Neural crest cell (in vitro differentiated cells): ENCODE results near the gene TAS2R60. TPM values are rescaled to one million over a fixed set of nuclear protein-coding genes. Genes with fewer than 3 reads are reported as not detected.
"Not testable (repeated sequence)": the region's sequence is repeated elsewhere in the genome, so short reads cannot be mapped to it uniquely, and the experiment has no call there.

ENCODE experiments used
- DNase-seq: peaks from one replicate; pipeline ENCODE4 v3.0.0; 2021; ENCODE audit warnings: low read depth, mixed read lengths, low spot score
- H3K27ac Mint-ChIP-seq: one replicate; pipeline ENCODE4 v1.8.0; 2021; ENCODE audit warnings: mild to moderate bottlenecking, mixed read lengths; ENCODE audit not compliant: unreplicated experiment
- H3K27me3 Mint-ChIP-seq: 2 replicates; pipeline ENCODE4 v1.8.0; 2021; ENCODE audit warnings: low read depth, mild to moderate bottlenecking, mixed read lengths
- H3K36me3 Mint-ChIP-seq: 2 replicates; pipeline ENCODE4 v1.8.0; 2021; ENCODE audit warnings: low read depth, mild to moderate bottlenecking, mixed read lengths
- H3K4me1 Mint-ChIP-seq: 2 replicates; pipeline ENCODE4 v1.8.0; 2021; ENCODE audit warnings: mixed read lengths
- H3K4me3 Mint-ChIP-seq: one replicate; pipeline ENCODE4 v1.8.0; 2021; ENCODE audit warnings: mild to moderate bottlenecking, mixed read lengths
- H3K9me3 Mint-ChIP-seq: 2 replicates; pipeline ENCODE4 v1.8.0; 2021; ENCODE audit warnings: mixed read lengths
- CTCF ChIP-seq: fragments of 200-600 bp; sonication (generic); conservative IDR thresholded peaks from 2 replicates; pipeline ENCODE4 v1.5.0; 2021; ENCODE audit warnings: antibody characterized with exemption, mild to moderate bottlenecking
- total RNA-seq: library from RNA; stranded (reverse); gene quantifications from 2 replicates; pipeline ENCODE4 v1.2.1, GENCODE V29; 2021

The TAS2R60 gene
- total RNA-seq, 1 donor from 2014 or later, result not detected

DNA sequence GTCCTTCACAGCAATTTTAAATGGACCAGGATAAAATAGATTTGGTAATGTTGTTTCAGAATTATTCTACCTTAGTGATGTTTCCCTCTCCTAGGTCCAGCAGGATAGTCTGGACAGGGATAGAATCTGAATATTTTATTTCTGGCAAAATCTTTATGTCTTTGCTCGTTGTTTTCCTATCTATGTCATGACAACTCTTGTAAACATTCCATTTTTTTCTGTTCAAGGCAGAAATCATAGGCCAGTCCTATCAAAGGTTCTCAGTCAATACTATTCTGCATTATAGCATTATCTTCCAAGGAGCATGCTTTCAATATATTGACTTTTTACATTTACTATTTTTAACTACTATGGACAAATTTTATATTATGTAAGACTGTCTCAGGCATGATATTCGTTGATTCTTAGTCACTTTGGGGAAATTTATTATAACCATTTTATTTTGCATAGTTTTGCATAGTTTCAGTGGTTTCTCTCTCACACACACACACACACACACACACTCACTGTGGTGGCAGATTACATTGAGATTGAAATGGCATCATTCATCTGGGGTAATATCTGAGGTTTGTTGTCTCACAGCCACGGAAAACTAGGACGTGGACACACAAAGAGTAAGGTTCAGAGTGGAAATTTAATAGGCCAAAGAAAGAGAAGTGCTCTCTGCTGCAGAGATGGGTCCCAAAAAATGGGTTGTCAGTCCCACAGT lies 17.2 kb downstream of the TAS2R60 start:
- TF ChIP-seq CTCF, result no peak
- no peak overlapping the region for H3K27ac Mint-ChIP-seq
- no peak overlapping the region for H3K4me3 Mint-ChIP-seq
- no peak for DNase-seq
- H3K36me3 Mint-ChIP-seq, result peaks cover 3% of the 10 kb centered on the region
- H3K27me3 Mint-ChIP-seq, result no peaks in the 10 kb centered on the region
- peaks cover 3% of the 10 kb centered on the region for H3K4me1 Mint-ChIP-seq
- H3K9me3 Mint-ChIP-seq, result peaks cover 6% of the 10 kb centered on the region

DNA sequence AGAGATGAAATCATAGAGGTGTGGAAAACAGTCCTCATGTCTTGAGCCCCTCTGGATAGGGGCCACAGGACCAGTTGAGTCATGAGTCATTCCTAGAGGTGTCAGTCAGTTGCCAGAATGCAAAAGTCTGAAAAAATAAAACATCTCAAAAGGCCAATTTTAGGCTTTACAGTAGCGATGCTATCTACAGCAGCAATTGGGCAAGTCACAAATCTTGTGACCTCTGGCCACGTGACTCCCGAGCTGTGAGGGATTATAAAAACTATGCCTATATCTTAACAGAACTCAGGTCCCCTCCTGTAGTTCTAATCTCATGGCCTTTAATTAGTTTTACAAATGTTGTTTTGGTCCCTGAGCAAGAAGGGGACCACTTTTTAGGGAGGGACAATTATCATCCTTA lies 18.8 kb downstream of the TAS2R60 start:
- Mint-ChIP-seq H3K27me3 (no peaks in the 10 kb centered on the region), H3K4me3 (no peak overlapping the region), H3K27ac (no peak overlapping the region), H3K4me1 (no peaks in the 10 kb centered on the region), H3K9me3 (peaks cover 6% of the 10 kb centered on the region), H3K36me3 (peaks cover 3% of the 10 kb centered on the region)
- TF ChIP-seq CTCF, result no peak
- no peak for DNase-seq

- no peaks in the 10 kb centered on the region for H3K4me1 Mint-ChIP-seq
- H3K4me3 Mint-ChIP-seq, result no peak overlapping the region
- TF ChIP-seq CTCF, result no peak
- no peaks in the 10 kb centered on the region for H3K27me3 Mint-ChIP-seq
- no peak for DNase-seq
- no peak overlapping the region for H3K27ac Mint-ChIP-seq
- H3K36me3 Mint-ChIP-seq, result peaks cover 3% of the 10 kb centered on the region
- peaks cover 6% of the 10 kb centered on the region for H3K9me3 Mint-ChIP-seq
These were observed 20.3 kb downstream of the TAS2R60 start for GRCh38 chr7:143463556-143463955.

GRCh38 chr7:143463957-143464356 lies 20.7 kb downstream of the TAS2R60 start:
- TF ChIP-seq CTCF, result no peak
- H3K27me3 Mint-ChIP-seq, result no peaks in the 10 kb centered on the region
- no peak overlapping the region for H3K4me3 Mint-ChIP-seq
- no peak overlapping the region for H3K27ac Mint-ChIP-seq
- peaks cover 6% of the 10 kb centered on the region for H3K9me3 Mint-ChIP-seq
- no peaks in the 10 kb centered on the region for H3K4me1 Mint-ChIP-seq
- H3K36me3 Mint-ChIP-seq, result peaks cover 3% of the 10 kb centered on the region
- no peak for DNase-seq

GRCh38 chr7:143467724-143468123 lies 24.5 kb downstream of the TAS2R60 start:
- Mint-ChIP-seq H3K36me3 (no peaks in the 10 kb centered on the region), H3K4me1 (no peaks in the 10 kb centered on the region), H3K9me3 (peaks cover 7% of the 10 kb centered on the region), H3K27me3 (no peaks in the 10 kb centered on the region), H3K4me3 (no peak overlapping the region), H3K27ac (no peak overlapping the region)
- no peak for TF ChIP-seq CTCF
- no peak for DNase-seq

DNA sequence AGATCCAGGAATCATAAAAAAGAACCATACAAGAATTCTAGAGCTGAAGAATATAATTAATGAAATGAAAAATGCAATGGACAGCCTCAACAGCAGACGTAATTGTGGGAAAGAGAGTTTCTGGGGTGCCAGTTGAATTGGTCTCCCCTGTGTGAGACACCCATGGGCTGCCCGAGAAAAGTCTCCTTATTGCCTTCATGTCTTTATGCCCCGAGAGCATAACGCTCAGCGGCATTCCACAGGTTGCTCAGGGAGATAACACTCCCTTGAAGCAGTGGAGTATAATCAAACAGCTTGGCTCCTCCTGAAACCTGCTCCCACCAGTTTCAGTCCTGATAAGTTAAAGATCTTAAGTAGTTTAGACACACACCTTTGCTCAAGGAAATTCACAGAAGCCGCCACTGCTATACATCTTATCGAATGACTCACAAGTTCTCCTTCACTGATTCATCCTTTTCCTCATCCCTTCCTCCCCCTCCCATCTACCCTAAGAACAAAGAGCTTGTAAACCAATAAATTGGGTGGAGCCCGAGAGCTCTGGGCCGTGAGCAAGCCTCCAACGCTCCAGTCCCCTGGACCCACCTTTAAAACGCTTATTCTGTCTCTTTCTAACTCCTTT lies 28.9 kb downstream of the TAS2R60 start:
- not testable (repeated sequence) for H3K9me3 Mint-ChIP-seq, DNase-seq, H3K4me1 Mint-ChIP-seq, H3K4me3 Mint-ChIP-seq, H3K27me3 Mint-ChIP-seq, H3K36me3 Mint-ChIP-seq, H3K27ac Mint-ChIP-seq
